DND-41 (cell line): ENCODE data around the gene NKD2.
A peak's percentile ranks its signal among the peaks of the same experiment; 100 is the strongest.

ENCODE experiments used
- CTCF ChIP-seq: IDR thresholded peaks from 2 replicates; pipeline ENCODE4 v1.5.1; 2012; ENCODE audit warnings: borderline replicate concordance, low read length, moderate library complexity, mild to moderate bottlenecking; ENCODE audit not compliant: poor library complexity, severe bottlenecking; ENCODE audit errors: extremely low read depth
- EZH2 ChIP-seq: IDR thresholded peaks from 3 replicates; pipeline ENCODE4 v1.6.1; 2012; ENCODE audit warnings: borderline replicate concordance, low read depth, mild to moderate bottlenecking, moderate library complexity, low read length, inconsistent platforms; ENCODE audit not compliant: severe bottlenecking

- peak; percentile 13 for TF ChIP-seq CTCF
- no peak for TF ChIP-seq EZH2
Observed at GRCh38 chr5:1052641-1053390, 44.2 kb downstream of the NKD2 start.
